Measurements from ENCODE around the gene IQSEC1.

The IQSEC1 gene

GRCh38 chr3:13028010-13028821, 45.0 kb downstream of the IQSEC1 start:
- no peak for DNase-seq (ENCODE audit: low read depth)

DNA sequence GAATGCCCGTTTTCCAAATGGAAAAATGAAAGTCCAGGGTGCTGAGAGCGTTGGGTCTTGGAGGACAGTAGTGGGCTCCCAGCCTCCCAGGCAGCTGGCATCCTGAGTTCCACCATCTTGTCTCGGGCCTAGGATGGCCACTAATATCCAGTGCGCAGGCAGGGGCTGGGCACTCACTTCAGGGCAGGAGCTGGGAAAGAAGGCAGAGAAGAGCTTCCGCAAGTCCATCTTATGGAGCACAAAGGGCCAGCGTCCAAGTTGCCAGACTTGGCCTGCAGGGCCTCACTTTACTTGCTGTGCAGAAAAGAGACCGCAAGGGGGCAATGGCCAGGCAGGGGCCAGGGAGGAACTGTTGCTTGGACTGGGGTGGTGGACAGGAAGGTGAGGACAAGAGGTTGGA, 46.1 kb downstream of the IQSEC1 start:
- DNase-seq (ENCODE audit: low read depth): no peak

DNA sequence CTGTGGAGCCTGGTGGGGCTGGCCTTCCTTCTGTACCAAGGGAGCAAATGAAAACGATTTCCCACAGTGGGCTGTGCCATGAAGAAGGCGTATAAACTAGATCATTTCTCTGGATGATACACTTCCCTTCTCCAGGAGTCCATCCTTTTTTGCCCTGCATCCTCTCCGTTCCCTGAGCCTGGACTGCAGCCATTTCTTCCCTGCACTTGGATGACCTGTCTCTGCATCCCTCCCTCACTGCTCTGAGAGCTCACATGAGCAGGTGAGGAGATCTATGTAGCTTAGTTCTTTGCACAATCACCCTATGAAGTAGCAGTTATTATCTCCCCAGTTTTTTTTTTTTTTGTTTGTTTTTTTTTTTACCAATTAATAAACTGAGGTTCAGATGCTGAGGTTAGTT, 46.7 kb downstream of the IQSEC1 start:
- DNase-seq (ENCODE audit: low read depth): no peak

GRCh38 chr3:13025778-13026518, 47.3 kb downstream of the IQSEC1 start:
- no peak for DNase-seq (ENCODE audit: low read depth)

DNA sequence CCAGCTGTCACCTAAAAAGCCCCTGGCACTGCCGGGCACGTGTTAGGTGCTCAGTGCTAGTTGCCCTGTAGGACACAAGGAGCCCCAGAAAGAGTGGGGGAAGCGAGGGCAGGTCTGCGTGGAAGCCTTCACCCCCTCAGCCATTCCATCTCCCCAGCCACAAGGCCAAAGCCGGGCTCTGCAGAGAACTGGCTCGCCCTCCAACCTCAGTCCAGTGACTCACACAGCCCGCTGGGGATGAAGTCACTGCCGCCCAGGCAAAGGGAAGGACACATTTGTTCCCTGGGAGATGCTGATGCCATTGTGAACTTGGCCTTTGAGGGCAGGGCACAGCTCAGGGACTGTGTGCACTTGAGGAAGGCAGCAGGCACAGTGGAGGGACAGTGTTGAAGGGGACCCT, 48.1 kb downstream of the IQSEC1 start:
- DNase-seq (ENCODE audit: low read depth): no peak

- no peak for DNase-seq (ENCODE audit: low read depth)
Measured at GRCh38 chr3:13024765-13025065, 48.5 kb downstream of the IQSEC1 start.

- no peak for DNase-seq (ENCODE audit: low read depth)
Measured at GRCh38 chr3:13023971-13024764, 49.1 kb downstream of the IQSEC1 start.

DNA sequence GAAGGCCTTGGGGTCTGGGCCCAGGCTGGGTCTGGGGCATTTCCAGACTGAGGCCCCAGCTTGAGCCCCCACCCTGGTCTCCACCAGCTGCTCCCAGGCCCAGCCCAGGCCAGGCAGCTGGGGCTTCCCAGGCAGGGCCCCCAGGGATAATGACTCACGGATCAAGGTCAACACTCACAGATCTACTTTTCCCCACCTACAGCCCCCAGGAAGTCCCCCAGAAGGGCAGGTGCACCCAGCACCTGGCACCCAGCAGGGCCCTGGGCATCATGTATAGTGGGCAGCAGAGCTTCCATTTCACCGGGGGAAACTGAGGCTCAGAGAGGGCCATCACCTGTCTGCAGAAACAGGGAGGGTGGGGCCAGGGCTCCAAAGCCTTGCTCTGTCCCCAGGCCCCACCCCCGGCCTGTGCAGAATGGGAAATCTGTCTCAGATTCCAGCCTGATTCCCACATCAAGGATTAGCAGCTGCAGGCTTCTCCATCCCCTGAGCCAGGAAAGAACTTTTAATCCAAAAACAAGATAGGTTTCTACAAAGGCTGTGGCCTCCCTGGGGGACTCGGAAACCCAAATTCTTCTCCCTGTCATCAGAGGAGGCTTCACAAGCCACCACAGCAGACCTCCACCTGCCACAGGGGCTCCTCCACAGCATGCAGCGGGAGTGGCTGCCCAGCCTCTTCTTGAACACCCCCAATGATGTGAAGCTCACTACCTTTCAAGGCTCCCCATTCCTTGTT, 49.8 kb downstream of the IQSEC1 start:
- DNase-seq (ENCODE audit: low read depth): no peak

DNA sequence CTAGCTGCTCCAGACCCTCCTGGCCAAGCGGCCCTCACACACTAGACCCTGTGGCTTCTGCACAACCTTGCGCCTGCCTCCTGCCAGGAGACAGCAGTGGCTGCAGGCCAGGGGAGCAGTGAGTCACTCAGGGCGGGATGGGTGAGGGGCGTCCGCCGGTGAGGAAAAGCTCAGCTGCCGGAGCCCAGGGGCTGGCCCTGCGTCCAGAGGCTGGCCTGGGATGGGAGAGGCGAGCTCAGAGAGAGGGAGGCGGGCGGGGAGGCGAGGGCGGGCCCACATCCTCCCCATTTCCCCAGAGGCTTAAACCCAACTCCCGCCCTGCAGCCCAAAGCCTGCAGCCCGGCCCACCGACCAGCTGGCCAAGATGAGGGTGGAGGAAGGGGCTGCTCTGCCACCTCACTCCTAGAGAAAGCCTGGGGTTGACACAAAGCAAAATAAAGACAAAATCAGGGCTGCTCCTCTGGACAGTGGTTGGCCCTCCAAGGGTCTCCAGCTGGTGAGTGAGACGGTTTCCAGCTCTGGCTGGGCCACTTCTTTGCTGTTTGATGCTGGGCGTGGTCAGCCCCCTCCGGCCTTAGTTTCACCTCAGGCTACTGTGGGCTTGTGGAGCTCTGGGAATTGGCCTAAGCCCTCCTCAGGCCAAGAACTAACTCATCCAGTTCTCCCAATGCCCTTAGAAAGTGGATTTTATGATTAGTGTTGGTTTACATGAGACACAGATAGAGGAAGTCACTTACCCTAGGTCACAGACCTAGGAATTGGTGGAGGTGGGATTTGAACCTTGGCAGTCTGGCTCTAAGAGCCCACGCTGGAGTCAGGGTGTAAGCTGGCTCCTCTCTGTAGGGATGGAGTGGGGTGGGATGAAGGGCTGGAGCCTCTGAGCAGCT, 50.6 kb downstream of the IQSEC1 start:
- DNase-seq (ENCODE audit: low read depth): no peak

- DNase-seq (ENCODE audit: low read depth): no peak
Measured at GRCh38 chr3:13021141-13022114, 51.8 kb downstream of the IQSEC1 start.

DNA sequence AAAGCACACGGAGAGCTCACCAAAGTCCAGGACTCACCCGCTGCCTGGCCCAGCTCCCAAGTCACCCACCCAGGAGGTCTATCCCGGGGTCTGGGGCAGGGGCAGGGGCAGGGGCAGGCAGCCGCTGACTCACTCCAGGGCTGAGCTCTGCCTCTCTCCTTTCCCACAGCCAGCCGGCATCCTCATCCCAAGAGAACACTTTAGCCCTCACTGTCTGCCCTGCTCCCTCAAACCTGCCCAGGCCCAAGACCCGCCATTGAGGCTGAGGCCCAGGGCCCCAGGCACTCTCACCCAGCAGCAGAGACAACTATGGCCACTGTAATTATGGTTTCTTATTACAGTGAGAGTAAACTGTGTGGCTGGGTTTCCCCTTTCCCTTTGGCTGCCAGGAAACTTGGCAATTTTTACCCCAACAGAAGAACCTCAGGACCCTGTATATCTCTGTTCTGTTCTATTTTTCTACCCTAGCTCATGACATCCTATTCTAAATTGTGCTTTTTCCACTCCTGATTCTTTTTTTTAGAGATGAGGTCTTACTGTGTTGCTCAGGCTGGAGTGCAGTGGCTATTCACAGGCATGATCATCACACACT, 53.0 kb downstream of the IQSEC1 start:
- no peak for DNase-seq (ENCODE audit: low read depth)

DNA sequence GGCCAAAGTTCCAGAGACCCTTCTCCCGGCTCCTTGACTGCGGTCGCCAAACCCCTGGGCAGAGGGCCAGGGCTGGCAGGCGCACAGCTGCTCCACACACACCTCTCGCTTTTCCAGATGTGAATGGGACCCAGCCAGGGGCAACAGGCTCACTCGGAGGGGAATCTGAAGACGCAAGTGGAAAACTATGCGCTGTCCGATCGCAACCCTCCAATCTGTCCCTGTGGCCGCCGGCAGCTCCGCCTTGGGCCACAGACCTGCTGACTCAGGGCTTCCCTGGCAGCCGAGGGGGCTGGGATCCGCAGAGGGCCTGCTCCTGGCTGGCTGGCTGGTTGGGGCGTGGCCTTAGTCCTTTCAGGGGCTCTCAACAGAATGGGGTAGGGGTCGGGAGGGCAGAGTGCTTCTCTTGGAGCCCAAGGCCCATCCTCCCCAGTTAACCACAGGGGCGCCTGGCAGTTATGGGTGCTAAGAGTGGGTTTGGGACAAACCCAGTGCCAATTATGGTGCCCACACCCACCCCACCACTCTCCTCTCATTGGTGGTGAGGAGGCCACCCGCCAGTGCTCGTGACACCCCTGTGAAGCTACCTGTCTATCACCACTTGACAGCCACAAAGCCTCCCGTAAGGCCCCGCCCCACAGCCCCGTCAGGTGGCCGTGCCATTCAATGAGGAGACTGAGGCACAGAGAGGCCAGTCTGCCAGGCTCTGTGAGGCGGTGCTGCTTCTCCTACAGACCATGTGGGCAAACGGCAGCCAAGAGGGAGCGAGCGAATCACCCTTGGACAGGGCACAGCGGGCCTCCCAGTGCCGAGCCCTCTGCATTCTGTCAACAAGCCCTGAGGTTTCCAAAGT, 53.8 kb downstream of the IQSEC1 start:
- DNase-seq (ENCODE audit: low read depth): no peak

DNA sequence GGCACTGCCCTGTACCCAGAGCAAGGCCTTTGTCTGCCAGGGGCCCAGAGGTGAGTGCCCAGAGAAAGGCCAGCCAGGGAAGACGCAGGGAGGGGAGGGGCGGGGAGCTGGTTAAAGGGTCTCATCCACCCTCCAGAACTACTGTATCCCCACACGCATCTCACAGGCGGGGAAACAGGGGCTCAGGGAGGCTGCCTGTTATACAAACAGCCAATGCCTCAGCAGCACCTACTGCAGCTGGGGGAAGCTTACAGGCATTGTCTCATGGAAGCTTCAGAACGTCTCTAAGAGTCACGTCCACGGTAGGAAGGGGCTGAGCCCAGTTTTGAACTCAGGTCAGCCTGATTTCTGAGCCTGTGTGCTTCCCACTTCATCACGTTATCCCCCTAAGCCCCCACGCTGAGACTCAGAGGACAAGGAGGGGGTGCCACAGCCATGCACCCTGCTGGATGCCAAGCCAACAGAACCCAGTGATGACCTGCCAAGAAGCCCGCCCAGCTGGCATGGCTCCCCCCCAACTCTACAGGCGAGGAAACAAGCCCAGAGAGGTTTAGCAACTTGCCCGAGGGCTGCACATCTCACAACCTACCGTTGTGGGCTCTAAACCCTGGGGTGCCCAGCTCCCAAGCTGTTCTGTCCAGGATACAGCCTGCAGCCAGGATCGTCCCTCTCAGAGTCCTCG, 54.5 kb downstream of the IQSEC1 start:
- DNase-seq (ENCODE audit: low read depth): no peak

DNA sequence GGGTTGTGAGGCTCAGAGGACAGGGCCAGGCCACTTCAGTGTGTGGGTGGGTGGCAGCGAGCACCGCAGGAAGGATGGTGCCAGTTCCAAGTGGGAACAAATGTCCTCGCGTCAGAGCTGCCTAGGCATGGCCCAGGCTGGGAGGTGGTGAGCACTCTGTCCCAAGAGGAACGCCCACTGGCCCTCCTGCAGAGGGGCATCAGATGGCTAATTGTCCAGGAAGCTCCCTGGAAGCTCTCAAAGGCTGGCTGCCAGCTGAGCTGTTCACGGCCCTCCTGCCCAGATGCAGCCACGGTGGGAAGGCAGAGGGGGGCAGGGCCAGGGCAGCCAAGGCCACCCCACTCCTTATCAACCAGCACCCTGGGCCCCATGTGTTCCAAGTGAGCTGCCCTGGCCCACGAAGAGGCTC, 55.2 kb downstream of the IQSEC1 start:
- no peak for DNase-seq (ENCODE audit: low read depth)

DNA sequence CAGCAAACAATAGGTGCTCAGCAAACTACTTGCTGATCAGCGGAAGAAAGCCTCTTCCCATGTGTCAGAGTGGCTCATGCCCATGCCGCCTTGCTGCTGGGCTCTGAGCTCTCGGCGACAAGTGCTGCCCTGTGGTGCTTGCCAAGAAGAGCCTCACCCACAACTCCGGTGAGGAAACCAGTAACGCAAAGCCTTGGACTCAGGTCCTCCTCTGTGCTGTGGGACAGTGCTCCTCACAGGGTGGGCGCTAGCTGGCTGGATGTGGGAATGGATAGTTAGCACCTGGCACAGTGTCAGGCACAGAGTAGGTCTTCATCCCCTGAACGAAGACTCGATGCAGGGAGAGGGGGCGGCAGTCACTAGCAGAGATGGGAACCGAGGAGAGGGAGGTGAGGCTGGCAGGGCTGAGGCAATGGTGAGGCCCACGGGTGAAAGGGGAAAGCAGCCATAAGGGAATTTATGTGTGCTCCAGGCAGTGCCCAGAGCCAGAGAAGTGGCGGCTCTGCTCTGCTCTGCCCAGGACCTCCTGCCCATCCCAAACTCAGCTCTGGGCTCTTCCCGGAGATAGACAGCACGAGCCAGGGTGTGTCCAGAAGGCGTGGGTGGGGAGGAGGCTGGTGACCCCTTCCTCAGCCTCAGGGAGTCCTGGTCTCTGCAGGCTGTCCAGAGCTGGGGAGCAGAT, 55.7 kb downstream of the IQSEC1 start:
- DNase-seq (ENCODE audit: low read depth): no peak

GRCh38 chr3:13016721-13017255, 56.4 kb downstream of the IQSEC1 start:
- DNase-seq (ENCODE audit: low read depth): no peak

DNA sequence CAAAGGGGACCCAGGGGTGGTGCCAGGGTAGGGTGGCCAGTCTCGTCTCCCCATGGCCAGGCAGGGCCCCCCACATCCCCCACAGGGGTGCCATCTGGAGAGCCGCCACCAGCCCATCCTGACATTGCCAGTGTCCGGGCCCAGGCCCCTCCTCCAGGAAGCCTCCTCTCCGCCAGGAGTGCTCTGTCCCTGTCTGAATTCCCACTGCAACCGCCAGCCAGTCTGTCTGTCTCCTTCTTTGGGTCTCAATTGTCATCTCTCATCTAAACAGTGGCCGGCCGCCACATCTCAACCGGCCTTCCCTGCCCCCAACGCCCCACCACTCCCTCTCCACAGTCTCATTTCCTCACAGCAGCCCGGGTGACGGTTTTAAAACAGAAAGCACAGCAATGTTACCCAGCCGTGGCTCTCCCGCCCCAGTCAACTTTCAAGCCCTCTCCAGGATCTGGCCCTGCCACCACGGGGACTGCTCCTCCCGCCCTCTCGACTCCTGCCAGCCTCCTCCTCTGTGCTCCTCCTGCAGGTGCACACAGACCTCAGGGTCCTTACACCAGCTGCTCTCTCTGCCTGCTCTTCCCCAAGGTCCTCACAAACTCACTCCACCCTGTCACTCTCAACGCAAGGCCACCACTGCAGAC, 57.0 kb downstream of the IQSEC1 start:
- DNase-seq (ENCODE audit: low read depth): no peak
